Measurements from ENCODE around the gene MCC.

MCC gene

DNA sequence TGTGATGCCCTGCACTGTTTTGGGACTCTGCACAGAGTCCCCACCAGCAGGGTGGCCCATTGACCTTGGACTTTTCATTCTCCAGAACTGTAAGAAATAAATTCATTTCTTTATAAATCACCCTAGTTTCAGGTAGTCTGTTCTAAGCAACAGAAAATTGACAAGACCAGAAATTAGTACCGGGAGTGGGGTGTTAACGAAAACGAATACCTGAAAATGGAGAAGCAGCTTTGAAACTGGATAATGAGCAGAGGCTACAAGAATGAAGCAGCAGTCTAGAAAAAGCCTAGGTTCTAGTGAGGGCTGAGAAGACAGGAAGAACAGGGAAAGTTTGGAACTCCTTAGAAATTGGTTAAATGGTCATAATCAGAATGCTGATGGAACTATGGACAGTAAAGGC is 2.1 kb upstream of the MCC start:
- TF ChIP-seq, protein P1, sequence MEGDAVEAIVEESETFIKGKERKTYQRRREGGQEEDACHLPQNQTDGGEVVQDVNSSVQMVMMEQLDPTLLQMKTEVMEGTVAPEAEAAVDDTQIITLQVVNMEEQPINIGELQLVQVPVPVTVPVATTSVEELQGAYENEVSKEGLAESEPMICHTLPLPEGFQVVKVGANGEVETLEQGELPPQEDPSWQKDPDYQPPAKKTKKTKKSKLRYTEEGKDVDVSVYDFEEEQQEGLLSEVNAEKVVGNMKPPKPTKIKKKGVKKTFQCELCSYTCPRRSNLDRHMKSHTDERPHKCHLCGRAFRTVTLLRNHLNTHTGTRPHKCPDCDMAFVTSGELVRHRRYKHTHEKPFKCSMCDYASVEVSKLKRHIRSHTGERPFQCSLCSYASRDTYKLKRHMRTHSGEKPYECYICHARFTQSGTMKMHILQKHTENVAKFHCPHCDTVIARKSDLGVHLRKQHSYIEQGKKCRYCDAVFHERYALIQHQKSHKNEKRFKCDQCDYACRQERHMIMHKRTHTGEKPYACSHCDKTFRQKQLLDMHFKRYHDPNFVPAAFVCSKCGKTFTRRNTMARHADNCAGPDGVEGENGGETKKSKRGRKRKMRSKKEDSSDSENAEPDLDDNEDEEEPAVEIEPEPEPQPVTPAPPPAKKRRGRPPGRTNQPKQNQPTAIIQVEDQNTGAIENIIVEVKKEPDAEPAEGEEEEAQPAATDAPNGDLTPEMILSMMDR (conservative IDR thresholded peaks at IDR 0.05) = no peak
- TF ChIP-seq ZFX (IDR thresholded peaks at IDR 0.05) = no peak
- H3K27ac ChIP-seq = no peak overlapping the region

- H3K27ac ChIP-seq = no peak overlapping the region; the same call in 1 of the 2 replicates
Measured at GRCh38 chr5:113489299-113489698, 1.0 kb upstream of the MCC start.

GRCh38 chr5:113488645-113489184 is 462 bp upstream of the MCC start:
- H3K27ac ChIP-seq = peak overlapping the region; percentile 43
- no peak for TF ChIP-seq ZFX (IDR thresholded peaks at IDR 0.05)
- TF ChIP-seq, protein P1 (conservative IDR thresholded peaks at IDR 0.05) = no peak; the same call in none of the 2 replicates

More at GRCh38 chr5:113489299-113489698, 1.0 kb upstream of the MCC start:
- TF ChIP-seq, protein P1 (conservative IDR thresholded peaks at IDR 0.05) = 0 out of 2 replicates have a peak, but pooled peaks have one; percentile 4
- no peak for TF ChIP-seq ZFX (IDR thresholded peaks at IDR 0.05)

DNA sequence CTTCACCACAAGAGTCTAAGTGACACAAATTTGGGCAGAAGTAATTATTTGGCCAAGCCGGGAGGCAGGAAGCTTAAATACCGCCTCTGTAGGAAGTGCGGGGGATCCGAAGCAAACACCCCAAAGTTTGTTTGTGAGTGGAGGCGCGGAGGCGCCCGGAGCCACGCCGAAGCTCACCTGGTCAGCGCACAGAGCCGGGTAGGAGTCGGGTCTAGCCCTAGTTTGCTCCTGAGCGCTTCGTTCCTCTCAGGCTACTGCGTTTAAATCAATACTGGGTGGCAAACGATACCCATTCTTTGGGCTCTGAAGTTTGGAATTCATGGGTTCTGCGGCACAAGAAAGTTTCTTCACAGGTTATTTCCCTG is 855 bp downstream of the MCC start:
- TF ChIP-seq, protein P1 (conservative IDR thresholded peaks at IDR 0.05) = no peak
- H3K27ac ChIP-seq = no peak overlapping the region

DNA sequence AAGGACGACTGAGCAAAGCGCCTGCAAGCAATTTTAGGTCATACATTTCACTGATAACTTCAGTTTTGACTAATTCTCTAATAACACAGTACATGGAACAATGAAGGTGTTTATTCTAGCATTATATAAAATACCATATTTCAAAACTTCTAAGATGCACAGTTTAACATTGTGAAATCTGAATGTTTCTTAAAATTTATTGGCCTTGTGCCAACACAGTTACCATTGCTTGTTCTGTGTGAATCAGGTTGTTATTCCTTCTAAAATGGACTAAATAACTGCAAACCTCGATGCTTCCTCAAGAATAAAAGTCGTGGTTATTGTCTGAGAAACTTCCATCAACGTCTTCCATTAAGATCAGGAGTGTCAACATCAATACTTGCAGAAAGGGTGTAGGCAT is 8.0 kb downstream of the MCC start:
- no peak overlapping the region for H3K27ac ChIP-seq
- TF ChIP-seq, protein P1 (conservative IDR thresholded peaks at IDR 0.05) = no peak
- TF ChIP-seq ZFX (IDR thresholded peaks at IDR 0.05) = no peak

DNA sequence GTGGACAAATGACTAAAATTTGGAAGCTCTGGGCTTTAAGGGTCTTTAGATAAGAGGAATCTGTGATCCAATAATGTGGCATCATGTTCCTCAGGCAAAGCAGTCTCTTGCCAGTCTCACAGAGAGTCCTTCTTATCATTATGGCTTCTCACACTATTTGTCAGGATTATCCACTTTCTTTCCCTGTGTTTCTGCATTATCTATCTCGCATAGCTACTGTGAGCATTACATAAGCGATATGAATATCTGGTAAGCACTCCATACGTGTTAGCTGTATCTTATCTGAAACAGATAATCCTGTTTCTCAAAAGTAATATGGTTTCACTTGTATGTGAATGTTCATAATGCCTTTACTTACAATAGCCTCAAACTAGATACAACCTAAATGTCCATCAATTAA is 9.6 kb downstream of the MCC start:
- no peak for TF ChIP-seq ZFX (IDR thresholded peaks at IDR 0.05)
- TF ChIP-seq, protein P1 (conservative IDR thresholded peaks at IDR 0.05) = no peak
- no peak overlapping the region for H3K27ac ChIP-seq

DNA sequence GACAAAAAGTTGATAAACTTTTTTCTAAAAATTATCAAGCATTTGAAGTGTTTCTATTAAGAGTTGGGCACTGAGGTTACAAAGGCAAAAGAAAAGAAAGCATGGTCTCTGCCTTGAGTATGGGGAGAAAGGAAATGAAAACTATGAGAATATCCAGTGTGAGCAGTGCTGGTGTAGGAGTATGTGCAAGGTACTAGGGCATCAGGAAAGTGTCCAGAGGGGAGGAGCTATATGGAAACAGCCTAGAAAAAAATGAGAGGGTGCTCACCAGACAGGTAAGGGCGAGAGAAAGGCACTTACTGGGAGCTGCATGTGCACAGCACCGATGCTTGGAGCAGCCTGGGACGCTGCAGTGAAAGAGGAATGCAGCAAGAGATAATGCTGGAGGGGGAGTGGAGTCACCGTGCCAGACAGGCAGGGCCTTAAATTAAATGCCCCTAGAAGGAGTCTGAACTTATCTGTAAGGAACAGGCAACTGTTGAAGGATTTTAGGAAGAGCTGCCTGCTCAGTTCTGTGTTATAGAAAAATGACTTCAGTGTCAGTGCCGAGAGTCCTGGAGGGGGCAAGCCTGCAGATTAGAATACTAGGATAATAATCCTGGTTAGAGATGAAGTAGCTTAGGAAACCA is 14.0 kb downstream of the MCC start:
- no peak overlapping the region for H3K27ac ChIP-seq

More for the DNA sequence above, 14.0 kb downstream of the MCC start:
- TF ChIP-seq, protein P1 (conservative IDR thresholded peaks at IDR 0.05) = no peak
- no peak for TF ChIP-seq ZFX (IDR thresholded peaks at IDR 0.05)
